ENCODE results near the gene HS3ST4. TPM values are rescaled to one million over a fixed set of nuclear protein-coding genes. Genes with fewer than 3 reads are reported as not detected.
"Not testable (repeated sequence)": the region's sequence is repeated elsewhere in the genome, so short reads cannot be mapped to it uniquely, and the experiment has no call there.

The HS3ST4 gene
- total RNA-seq, 2 donors from 2014 or later = not detected

DNA sequence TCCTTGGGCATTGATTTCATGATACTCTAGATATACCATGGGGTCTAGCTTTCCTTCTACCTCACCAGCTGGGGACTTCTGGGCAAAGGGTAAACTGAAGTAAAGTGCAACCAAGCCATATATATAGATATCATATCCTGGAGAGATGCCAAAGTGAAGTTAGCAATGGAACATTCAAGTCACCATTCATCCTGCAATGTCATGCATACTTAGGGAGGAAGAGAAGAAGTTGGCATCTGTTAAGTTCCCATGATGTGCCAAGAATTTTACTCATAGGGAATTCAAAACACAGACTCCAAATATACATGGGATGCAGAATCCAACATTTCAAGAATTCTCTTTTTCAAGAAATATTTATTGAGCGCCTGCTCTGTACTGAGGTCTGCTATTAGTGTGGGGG lies 399.8 kb downstream of the HS3ST4 start:
- no peaks in the 10 kb centered on the region for H3K36me3 ChIP-seq
- H3K27ac ChIP-seq = no peak overlapping the region
- intact Hi-C loops (cut with DNase I) = no loop called here
- no peaks in the 10 kb centered on the region for H3K4me1 ChIP-seq
- TF ChIP-seq, protein P1, sequence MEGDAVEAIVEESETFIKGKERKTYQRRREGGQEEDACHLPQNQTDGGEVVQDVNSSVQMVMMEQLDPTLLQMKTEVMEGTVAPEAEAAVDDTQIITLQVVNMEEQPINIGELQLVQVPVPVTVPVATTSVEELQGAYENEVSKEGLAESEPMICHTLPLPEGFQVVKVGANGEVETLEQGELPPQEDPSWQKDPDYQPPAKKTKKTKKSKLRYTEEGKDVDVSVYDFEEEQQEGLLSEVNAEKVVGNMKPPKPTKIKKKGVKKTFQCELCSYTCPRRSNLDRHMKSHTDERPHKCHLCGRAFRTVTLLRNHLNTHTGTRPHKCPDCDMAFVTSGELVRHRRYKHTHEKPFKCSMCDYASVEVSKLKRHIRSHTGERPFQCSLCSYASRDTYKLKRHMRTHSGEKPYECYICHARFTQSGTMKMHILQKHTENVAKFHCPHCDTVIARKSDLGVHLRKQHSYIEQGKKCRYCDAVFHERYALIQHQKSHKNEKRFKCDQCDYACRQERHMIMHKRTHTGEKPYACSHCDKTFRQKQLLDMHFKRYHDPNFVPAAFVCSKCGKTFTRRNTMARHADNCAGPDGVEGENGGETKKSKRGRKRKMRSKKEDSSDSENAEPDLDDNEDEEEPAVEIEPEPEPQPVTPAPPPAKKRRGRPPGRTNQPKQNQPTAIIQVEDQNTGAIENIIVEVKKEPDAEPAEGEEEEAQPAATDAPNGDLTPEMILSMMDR (IDR thresholded peaks at IDR 0.05) = no peak
- DNase-seq = no peak
- no peak overlapping the region for H3K4me3 ChIP-seq
- no peaks in the 10 kb centered on the region for H3K27me3 ChIP-seq
- no peak overlapping the region for H3K9ac ChIP-seq (ENCODE audit: low read depth in 2 of 2, low read length in 2 of 2)
- H3K9me3 ChIP-seq = no peaks in the 10 kb centered on the region

DNA sequence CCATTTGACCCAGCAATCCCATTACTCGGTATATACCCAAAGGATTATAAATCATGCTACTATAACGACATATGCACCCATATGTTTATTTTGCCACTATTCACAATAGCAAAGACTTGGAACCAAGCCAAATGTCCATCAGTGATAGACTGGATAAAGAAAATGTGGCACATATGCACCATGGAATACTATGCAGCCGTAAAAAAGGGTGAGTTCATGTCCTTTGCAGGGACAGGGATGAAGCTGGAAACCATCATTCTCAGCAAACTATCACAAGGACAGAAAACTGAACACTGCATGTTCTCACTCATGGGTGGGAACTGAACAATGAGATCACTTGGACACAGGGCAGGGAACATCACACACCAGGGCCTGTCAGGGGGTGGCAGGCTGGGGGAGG lies 406.4 kb downstream of the HS3ST4 start:
- H3K36me3 ChIP-seq; H3K9ac ChIP-seq (ENCODE audit: low read depth in 2 of 2, low read length in 2 of 2); H3K4me1 ChIP-seq; H3K27ac ChIP-seq; H3K27me3 ChIP-seq; H3K9me3 ChIP-seq; intact Hi-C loops (cut with DNase I); H3K4me3 ChIP-seq; DNase-seq: not testable (repeated sequence)

DNA sequence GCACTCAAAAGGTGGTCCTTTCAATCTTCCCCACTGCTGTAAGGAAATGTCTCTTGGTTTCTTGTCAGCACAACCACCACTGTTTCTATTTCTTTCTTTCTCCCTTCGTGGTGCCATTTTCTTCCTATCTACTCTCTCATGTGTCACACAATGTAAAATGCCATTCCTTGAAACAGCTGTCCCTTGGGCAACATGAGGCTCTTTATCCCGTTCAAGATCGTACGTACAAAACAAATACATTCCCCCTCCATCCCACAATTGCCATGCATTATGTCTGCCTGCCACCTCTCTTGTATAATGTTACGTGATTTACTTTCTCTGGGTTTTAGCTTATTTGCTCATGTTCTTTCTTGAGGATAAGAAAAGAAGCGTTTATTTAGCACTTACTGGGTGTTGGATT lies 410.6 kb downstream of the HS3ST4 start:
- Histone ChIP-seq H3K9me3 (no peaks in the 10 kb centered on the region), H3K36me3 (no peaks in the 10 kb centered on the region), H3K27me3 (no peaks in the 10 kb centered on the region), H3K4me1 (no peaks in the 10 kb centered on the region), H3K27ac (no peak overlapping the region), H3K9ac (ENCODE audit: low read depth in 2 of 2, low read length in 2 of 2) (no peak overlapping the region), H3K4me3 (no peak overlapping the region)
- no peak for DNase-seq
- TF ChIP-seq, protein P1 (IDR thresholded peaks at IDR 0.05) = no peak
- intact Hi-C loops (cut with DNase I) = no loop called here

DNA sequence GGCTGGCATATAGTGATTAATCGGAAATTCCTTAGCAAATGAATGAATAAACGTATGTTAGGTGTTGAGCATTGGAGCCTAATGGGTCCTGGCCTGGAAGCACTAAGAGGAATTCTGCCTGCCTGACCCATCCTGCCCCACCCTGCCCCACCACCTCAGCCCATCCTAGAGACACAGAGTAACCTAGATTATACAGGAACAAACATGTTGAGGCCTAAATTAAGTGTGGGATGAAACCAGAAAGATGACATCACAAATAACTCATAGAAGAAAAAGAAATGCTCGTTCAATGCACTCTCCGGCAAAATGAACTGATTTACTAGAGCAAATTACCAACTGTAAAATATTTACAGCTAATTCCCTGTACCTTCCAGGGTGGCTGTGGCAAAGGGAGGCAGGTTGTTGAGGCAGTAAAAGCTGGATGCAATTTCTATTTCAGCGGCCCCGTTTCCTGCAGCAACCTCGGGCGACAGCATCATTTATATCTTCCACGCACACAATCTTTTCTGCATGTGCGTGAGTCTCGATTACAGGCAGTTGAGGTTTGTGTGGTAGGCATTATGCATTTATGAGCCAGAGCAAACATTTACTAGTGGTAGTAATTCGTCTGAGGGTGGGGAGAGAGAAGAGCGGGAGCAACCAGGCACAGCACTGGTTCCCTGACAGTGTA lies 417.2 kb downstream of the HS3ST4 start:
- H3K4me3 ChIP-seq = no peak overlapping the region
- no peak overlapping the region for H3K9ac ChIP-seq (ENCODE audit: low read depth in 2 of 2, low read length in 2 of 2)
- intact Hi-C loops (cut with DNase I) = no loop called here
- TF ChIP-seq, protein P1 (IDR thresholded peaks at IDR 0.05) = no peak
- no peak overlapping the region for H3K27ac ChIP-seq
- DNase-seq = no peak
- no peaks in the 10 kb centered on the region for H3K27me3 ChIP-seq
- H3K36me3 ChIP-seq = no peaks in the 10 kb centered on the region
- H3K4me1 ChIP-seq = no peaks in the 10 kb centered on the region
- H3K9me3 ChIP-seq = no peaks in the 10 kb centered on the region

DNA sequence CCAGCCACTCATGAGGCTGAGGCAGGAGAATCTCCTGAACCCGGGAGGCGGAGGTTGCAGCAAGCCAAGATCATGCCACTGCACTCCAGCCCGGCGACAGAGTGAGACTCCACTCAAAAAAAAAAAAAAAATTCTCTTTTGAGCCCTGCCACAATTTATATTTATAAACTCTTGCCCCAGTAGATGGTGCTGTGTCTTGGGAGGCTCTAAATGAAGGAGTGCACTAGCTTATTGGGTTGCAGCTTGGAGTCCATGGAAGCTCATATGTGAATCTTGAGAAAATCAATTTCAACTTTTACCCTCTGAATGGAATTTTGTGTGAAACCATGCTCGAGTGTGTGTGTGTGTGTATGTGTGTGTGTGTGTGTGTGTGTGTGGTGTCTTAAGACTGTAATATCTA lies 420.1 kb downstream of the HS3ST4 start:
- no peak overlapping the region for H3K4me3 ChIP-seq
- H3K27ac ChIP-seq = no peak overlapping the region
- no peaks in the 10 kb centered on the region for H3K36me3 ChIP-seq
- TF ChIP-seq, protein P1 (IDR thresholded peaks at IDR 0.05) = no peak
- no peak for DNase-seq
- intact Hi-C loops (cut with DNase I) = no loop called here
- H3K9me3 ChIP-seq = no peaks in the 10 kb centered on the region
- no peak overlapping the region for H3K9ac ChIP-seq (ENCODE audit: low read depth in 2 of 2, low read length in 2 of 2)
- H3K27me3 ChIP-seq = no peaks in the 10 kb centered on the region
- no peaks in the 10 kb centered on the region for H3K4me1 ChIP-seq

DNA sequence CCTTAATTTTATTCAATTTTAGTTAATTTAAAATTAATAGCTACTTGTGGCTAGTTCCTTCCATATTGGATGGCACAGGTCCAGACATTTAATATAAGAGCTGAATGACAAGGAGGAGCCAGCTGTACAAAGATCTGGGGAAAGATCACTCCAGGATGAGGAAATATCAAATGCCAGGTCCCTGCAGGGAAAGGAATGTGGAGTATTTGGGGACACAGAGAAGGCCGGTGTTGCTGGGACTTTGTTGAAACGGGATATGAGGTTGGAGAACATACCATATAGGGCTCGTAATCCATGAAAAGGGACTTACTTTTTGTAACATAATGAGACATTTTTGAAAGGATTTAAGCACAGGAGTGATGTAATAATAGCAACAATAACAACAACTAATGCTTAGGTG lies 426.8 kb downstream of the HS3ST4 start:
- Histone ChIP-seq H3K9me3 (no peaks in the 10 kb centered on the region), H3K4me3 (no peak overlapping the region), H3K4me1 (no peaks in the 10 kb centered on the region), H3K27me3 (no peaks in the 10 kb centered on the region), H3K27ac (no peak overlapping the region), H3K9ac (ENCODE audit: low read depth in 2 of 2, low read length in 2 of 2) (no peak overlapping the region), H3K36me3 (no peaks in the 10 kb centered on the region)
- intact Hi-C loops (cut with DNase I) = no loop called here
- TF ChIP-seq, protein P1 (IDR thresholded peaks at IDR 0.05) = no peak
- DNase-seq = no peak
